ENCODE data around the gene ABCD4.

DNA sequence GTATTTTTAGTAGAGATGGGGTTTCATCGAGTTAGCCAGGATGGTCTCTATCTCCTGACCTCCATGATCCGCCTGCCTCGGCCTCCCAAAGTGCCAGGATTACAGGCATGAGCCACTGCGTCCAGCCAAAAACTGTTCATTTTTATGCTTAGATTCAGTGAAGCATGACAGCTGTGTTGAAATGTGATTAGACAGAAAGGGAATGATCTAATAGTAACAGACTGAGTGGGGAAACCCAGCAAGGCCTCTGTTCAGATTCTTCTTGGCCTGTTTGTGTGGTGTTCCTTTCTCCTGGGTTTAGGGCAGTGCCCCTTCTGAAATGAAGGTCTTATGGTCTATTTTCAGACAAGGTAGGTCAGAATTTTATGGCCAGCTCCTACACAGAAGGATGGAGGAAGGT, 11.8 kb upstream of the ABCD4 start:
- TF ChIP-seq, protein P1, sequence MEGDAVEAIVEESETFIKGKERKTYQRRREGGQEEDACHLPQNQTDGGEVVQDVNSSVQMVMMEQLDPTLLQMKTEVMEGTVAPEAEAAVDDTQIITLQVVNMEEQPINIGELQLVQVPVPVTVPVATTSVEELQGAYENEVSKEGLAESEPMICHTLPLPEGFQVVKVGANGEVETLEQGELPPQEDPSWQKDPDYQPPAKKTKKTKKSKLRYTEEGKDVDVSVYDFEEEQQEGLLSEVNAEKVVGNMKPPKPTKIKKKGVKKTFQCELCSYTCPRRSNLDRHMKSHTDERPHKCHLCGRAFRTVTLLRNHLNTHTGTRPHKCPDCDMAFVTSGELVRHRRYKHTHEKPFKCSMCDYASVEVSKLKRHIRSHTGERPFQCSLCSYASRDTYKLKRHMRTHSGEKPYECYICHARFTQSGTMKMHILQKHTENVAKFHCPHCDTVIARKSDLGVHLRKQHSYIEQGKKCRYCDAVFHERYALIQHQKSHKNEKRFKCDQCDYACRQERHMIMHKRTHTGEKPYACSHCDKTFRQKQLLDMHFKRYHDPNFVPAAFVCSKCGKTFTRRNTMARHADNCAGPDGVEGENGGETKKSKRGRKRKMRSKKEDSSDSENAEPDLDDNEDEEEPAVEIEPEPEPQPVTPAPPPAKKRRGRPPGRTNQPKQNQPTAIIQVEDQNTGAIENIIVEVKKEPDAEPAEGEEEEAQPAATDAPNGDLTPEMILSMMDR (IDR thresholded peaks at IDR 0.05; ENCODE audit: insufficient read depth, low read length): no peak
- TF ChIP-seq POLR2AphosphoS5 (IDR thresholded peaks at IDR 0.05; ENCODE audit: low read depth) (no peak), SPI1 (IDR thresholded peaks at IDR 0.05; ENCODE audit: borderline replicate concordance, low read depth) (no peak)

Measured in HL-60 (cell line).